GM21737 (cell line): Measurements from ENCODE around the gene NTM.

ENCODE experiments used
- ATAC-seq: cut with Tn5 transposase; IDR thresholded peaks from one replicate; pipeline ENCODE4 v1.9.1; 2021; ENCODE audit warnings: mild to moderate bottlenecking, moderate library complexity; ENCODE audit not compliant: unreplicated experiment

NTM gene

GRCh38 chr11:131875611-131876010, 505.2 kb downstream of the NTM start:
- ATAC-seq, result no peak

GRCh38 chr11:131877246-131877942, 507.0 kb downstream of the NTM start:
- ATAC-seq, result no peak

- ATAC-seq, result no peak
These were observed 509.9 kb downstream of the NTM start for GRCh38 chr11:131880316-131880715.

GRCh38 chr11:131880976-131881375, 510.6 kb downstream of the NTM start:
- ATAC-seq, result no peak

- no peak for ATAC-seq
These were observed 512.9 kb downstream of the NTM start for GRCh38 chr11:131883332-131883731.

GRCh38 chr11:131884461-131885073, 514.2 kb downstream of the NTM start:
- peak; percentile 85 for ATAC-seq

- ATAC-seq, result no peak
These were observed 515.0 kb downstream of the NTM start for GRCh38 chr11:131885431-131885830.

- ATAC-seq, result no peak
These were observed 515.8 kb downstream of the NTM start for GRCh38 chr11:131886201-131886600.

- ATAC-seq, result no peak
These were observed 517.9 kb downstream of the NTM start for GRCh38 chr11:131888230-131888855.

- no peak for ATAC-seq
These were observed 518.7 kb downstream of the NTM start for GRCh38 chr11:131889146-131889577.

- ATAC-seq, result no peak
These were observed 519.6 kb downstream of the NTM start for GRCh38 chr11:131889760-131890581.

GRCh38 chr11:131893103-131893890, 522.9 kb downstream of the NTM start:
- ATAC-seq, result peak; percentile 92

GRCh38 chr11:131893988-131894387, 523.6 kb downstream of the NTM start:
- no peak for ATAC-seq

- ATAC-seq, result no peak
These were observed 524.5 kb downstream of the NTM start for GRCh38 chr11:131894615-131895544.

GRCh38 chr11:131895865-131896264, 525.5 kb downstream of the NTM start:
- no peak for ATAC-seq

GRCh38 chr11:131896978-131897615, 526.7 kb downstream of the NTM start:
- ATAC-seq, result no peak

- no peak for ATAC-seq
These were observed 527.5 kb downstream of the NTM start for GRCh38 chr11:131897956-131898355.

- no peak for ATAC-seq
These were observed 528.5 kb downstream of the NTM start for GRCh38 chr11:131898949-131899348.
